GM12878 (cell line): ENCODE results near the gene GRAMD1A. TPM values are rescaled to one million over a fixed set of nuclear protein-coding genes. Genes with fewer than 3 reads are reported as not detected.

Experiments
- ATAC-seq: fragments of 200-7000 bp; cut with Tn5 transposase; 3 replicates; pipeline ENCODE4 v1.9.1; 2020; ENCODE audit warnings: mild to moderate bottlenecking, moderate library complexity
- BruUV-seq: library from RNA; stranded (reverse); fragments of 400-500 nt; replicated peaks from 2 replicates; lab custom pipeline; 2021; lab: Mats Ljungman, UMichigan
- CTCF ChIA-PET: fragments of 300-600 bp; sonication (Branson Sonifier 250); formaldehyde crosslinking; extraction: SDS; loops from one replicate; lab custom pipeline; 2021; ENCODE audit warnings: inconsistent platforms; lab: Yijun Ruan, JAX
- POLR2A ChIA-PET: fragments of 350-600 bp; formaldehyde crosslinking; extraction: SDS; loops from one replicate; lab custom pipeline; 2021; ENCODE audit warnings: inconsistent platforms; lab: Charles Lee
- RAD21 ChIA-PET: fragments of 300-600 bp; sonication (Branson Sonifier 250); formaldehyde crosslinking; loops from one replicate; lab custom pipeline; 2023; ENCODE audit warnings: antibody characterized with exemption; ENCODE audit not compliant: unreplicated experiment; lab: Charles Lee
- SMC1A ChIA-PET: fragments of 300-600 bp; sonication (Branson Sonifier 250); formaldehyde crosslinking; loops from one replicate; lab custom pipeline; 2023; ENCODE audit not compliant: unreplicated experiment, uncharacterized antibody; lab: Charles Lee
- DNase-seq: peaks from one replicate; pipeline ENCODE4 v3.0.0-alpha.2; 2011; ENCODE audit warnings: low read depth, low spot score
- FAIRE-seq: peaks from 3 replicates; lab custom pipeline; 2011; peaks lifted over from hg19 to GRCh38; lab: Jason Lieb, UNC
- H2AFZ ChIP-seq: 2 replicates; pipeline ENCODE4 v1.6.0; 2011; ENCODE audit warnings: low read depth, low read length, control low read depth; ENCODE audit not compliant: control insufficient read depth
- H3K27ac ChIP-seq: 2 replicates; pipeline ENCODE4 v1.5.1; 2011; ENCODE audit warnings: control low read depth; ENCODE audit not compliant: control insufficient read depth, insufficient read depth
- H3K27me3 ChIP-seq, 2 experiments: replicated peaks in 1 of 2; 2 replicates each; pipeline versions ENCODE4 v1.6.0 to v1.6.1; 2011; ENCODE audit warnings: low read length in 1 of 2; ENCODE audit not compliant: control insufficient read depth in 2 of 2, insufficient read depth in 2 of 2
- H3K36me3 ChIP-seq, 2 experiments: 2 replicates each; pipeline ENCODE4 v1.5.1; 2011; ENCODE audit warnings: low read length in 1 of 2; ENCODE audit not compliant: control insufficient read depth in 2 of 2, insufficient read depth in 2 of 2
- H3K4me1 ChIP-seq: 2 replicates; pipeline ENCODE4 v1.6.1; 2011; ENCODE audit warnings: mild to moderate bottlenecking, low read length, moderate library complexity, mixed read lengths; ENCODE audit not compliant: control insufficient read depth, insufficient read depth
- H3K4me2 ChIP-seq: 2 replicates; pipeline ENCODE4 v1.6.0; 2011; ENCODE audit warnings: control low read depth; ENCODE audit not compliant: control insufficient read depth, insufficient read depth
- H3K4me3 ChIP-seq: fragments of 200-600 bp; sonication (generic); 2 replicates; pipeline ENCODE4 v1.5.1; 2016
- H3K79me2 ChIP-seq: 2 replicates; pipeline ENCODE4 v1.6.0; 2011; ENCODE audit warnings: low read length; ENCODE audit not compliant: control insufficient read depth, insufficient read depth
- H3K9ac ChIP-seq: 2 replicates; pipeline ENCODE4 v1.8.0; 2011; ENCODE audit warnings: low read length, control low read depth, mixed read lengths; ENCODE audit not compliant: control insufficient read depth, insufficient read depth
- H3K9me3 ChIP-seq: replicated peaks from 3 replicates; pipeline ENCODE4 v1.5.1; 2011; ENCODE audit warnings: mild to moderate bottlenecking, low read length; ENCODE audit not compliant: control insufficient read depth, insufficient read depth
- H4K20me1 ChIP-seq: 2 replicates; pipeline ENCODE4 v1.6.0; 2011; ENCODE audit not compliant: control insufficient read depth, insufficient read depth
- CTCF ChIP-seq, 3 experiments: IDR thresholded peaks in 2 of 3; conservative IDR thresholded peaks in 1 of 3; 2 replicates each; pipeline ENCODE4 v1.5.1; 2011; ENCODE audit warnings: low read depth in 3 of 3, low read length in 3 of 3, mild to moderate bottlenecking in 3 of 3, control low read depth in 2 of 3, moderate library complexity in 2 of 3, inconsistent platforms in 1 of 3, mixed read lengths in 1 of 3; ENCODE audit not compliant: control insufficient read depth in 2 of 3, insufficient read depth in 1 of 3; ENCODE audit errors: extremely low read depth in 1 of 3
- DPF2 ChIP-seq: fragments of 450-650 bp; IDR thresholded peaks from 2 replicates; pipeline ENCODE4 v1.6.1; 2017; ENCODE audit warnings: mild to moderate bottlenecking
- NR2C1 ChIP-seq: fragments of 450-650 bp; IDR thresholded peaks from 2 replicates; pipeline ENCODE4 v1.6.1; 2017; ENCODE audit warnings: antibody characterized with exemption, mild to moderate bottlenecking, moderate library complexity
- SIX5 ChIP-seq: IDR thresholded peaks from 2 replicates; pipeline ENCODE4 v1.6.1; 2011; ENCODE audit warnings: mild to moderate bottlenecking, low read depth, low read length, moderate library complexity; ENCODE audit not compliant: severe bottlenecking
- TARDBP ChIP-seq: IDR thresholded peaks from 2 replicates; pipeline ENCODE4 v1.6.1; 2016; ENCODE audit warnings: borderline replicate concordance
- TCF12 ChIP-seq: IDR thresholded peaks from 2 replicates; pipeline ENCODE4 v1.6.1; 2011; ENCODE audit warnings: low read depth, mild to moderate bottlenecking, low read length
- TCF3 ChIP-seq: IDR thresholded peaks from 2 replicates; pipeline ENCODE4 v1.6.1; 2012; ENCODE audit warnings: low read depth, mild to moderate bottlenecking, low read length, borderline replicate concordance; ENCODE audit not compliant: insufficient read depth
- USF1 ChIP-seq: IDR thresholded peaks from 2 replicates; pipeline ENCODE4 v1.6.1; 2011; ENCODE audit warnings: borderline replicate concordance, low read depth, mild to moderate bottlenecking, moderate library complexity, mixed read lengths, low read length; ENCODE audit not compliant: insufficient read depth; ENCODE audit errors: extremely low read length
- ZBTB11 ChIP-seq: fragments of 450-650 bp; formaldehyde crosslinking; IDR thresholded peaks from 2 replicates; pipeline ENCODE4 v1.5.0; 2022; ENCODE audit warnings: mild to moderate bottlenecking, missing genetic modification characterization
- ZNF384 ChIP-seq: IDR thresholded peaks from 2 replicates; pipeline ENCODE4 v1.6.1; 2012; ENCODE audit warnings: low read depth, mild to moderate bottlenecking, low read length, improper control_type of control experiment, borderline replicate concordance
- ZSCAN29 ChIP-seq: fragments of 450-650 bp; IDR thresholded peaks from 2 replicates; pipeline ENCODE4 v1.6.1; 2017; ENCODE audit warnings: mild to moderate bottlenecking, moderate library complexity
- WGBS: methylation state at CpG from one replicate; pipeline ENCODE4 v1.1.6; 2016; ENCODE audit warnings: low lambda C conversion rate; ENCODE audit not compliant: insufficient replicate concordance, insufficient coverage; ENCODE audit errors: missing lambda C conversion rate; 5-methylcytosine and 5-hydroxymethylcytosine counted together
- in situ Hi-C: fragments of 300-500 bp; cut with MboI; formaldehyde crosslinking; loops from 9 replicates; pipeline ENCODE4 v1.14.3; 2018; ENCODE audit warnings: mixed read lengths
- intact Hi-C: fragments of 100-400 bp; cut with micrococcal nuclease; formaldehyde crosslinking; loops from one replicate; pipeline ENCODE4 v1.14.2; 2022; ENCODE audit not compliant: unreplicated experiment
- polyA plus RNA-seq, 11 experiments: library from polyadenylated mRNA; depleted of rRNA in 4 of 11; unstranded in 6 of 11; stranded (reverse) in 5 of 11; fragments of >200 nt; fragmentation: Nextera tagmentation in 4 of 11; fragmentation: Illumina TruSeq in 1 of 11; extraction: Ambion mirVana in 4 of 11; extraction: Trizol in 1 of 11; gene quantifications; 1 replicate in 1 of 11; 2 replicates in 10 of 11; pipeline versions ENCODE4 v1.2.1 to v1.2.3, GENCODE V29; 2011 to 2016; ENCODE audit warnings: inconsistent platforms in 2 of 11, missing spikeins in 2 of 11, low read depth in 1 of 11
- total RNA-seq, 4 experiments: library from RNA; depleted of rRNA in 3 of 4; stranded (reverse); fragments of >200 nt in 3 of 4; fragmentation: Illumina TruSeq in 1 of 4; extraction: Trizol in 1 of 4; gene quantifications; 2 replicates each; pipeline versions ENCODE4 v1.2.1 to v1.2.3, GENCODE V29; 2013 to 2021
- TF ChIP-seq, protein P1 (sequence below): fragments of 450-650 bp; IDR thresholded peaks from 2 replicates; pipeline ENCODE4 v1.6.1; 2018; ENCODE audit warnings: mild to moderate bottlenecking, low read depth, moderate library complexity; ENCODE audit not compliant: partially characterized antibody
- TF ChIP-seq, protein P2 (sequence below): IDR thresholded peaks from 2 replicates; pipeline ENCODE4 v1.6.1; 2012; ENCODE audit warnings: low read depth, low read length, improper control_type of control experiment

The GRAMD1A gene
- total and polyA plus RNA-seq, 10 of the 15 experiments (the other 5 are each of a cell fraction or from before 2014, with no cell fraction given): 0.79 to 73.6 (median 35.3) TPM

DNA sequence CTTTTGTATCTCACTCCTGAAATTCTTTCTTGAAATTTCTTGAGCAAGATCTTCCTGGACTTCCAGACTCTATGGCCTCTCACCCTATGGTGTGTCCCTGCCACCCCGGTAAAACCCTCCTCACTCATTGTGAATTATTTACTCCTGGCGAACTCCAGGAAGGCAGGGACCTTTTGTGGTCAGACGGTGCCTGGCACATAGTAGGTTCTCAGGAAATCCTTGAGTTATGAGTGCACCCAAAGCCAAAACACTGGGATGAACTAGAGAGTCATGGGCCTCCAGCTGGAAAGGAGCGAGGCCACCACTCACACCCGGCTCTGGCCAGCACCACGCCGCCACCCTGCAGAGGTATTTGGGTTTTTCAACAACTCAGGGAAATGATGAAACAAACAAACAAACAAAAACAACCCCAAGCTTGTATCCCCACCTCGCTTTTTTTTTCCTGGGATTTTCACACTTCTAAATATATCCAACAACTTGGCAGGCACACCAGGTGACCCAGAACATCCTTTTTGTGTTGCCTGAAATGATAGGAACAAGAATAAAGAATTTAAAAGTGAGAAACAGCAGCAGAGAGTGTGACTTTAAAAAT is 52.6 kb downstream of the GRAMD1A start:
- no TSS peak for BruUV-seq
- Histone ChIP-seq H3K9ac (no peak overlapping the region), H3K4me2 (no peak overlapping the region), H2AFZ (no peak overlapping the region), H3K4me1 (no peaks in the 10 kb centered on the region), H3K27ac (no peak overlapping the region), H3K4me3 (no peak overlapping the region), H4K20me1 (no peaks in the 10 kb centered on the region), H3K79me2 (no peaks in the 10 kb centered on the region), H3K27me3 (no peaks in the 10 kb centered on the region; a peak in 1 of 4 replicates), H3K9me3 (no peaks in the 10 kb centered on the region), H3K36me3 (no peaks in the 10 kb centered on the region)
- ChIA-PET POLR2A (no interaction called here), RAD21 (no interaction called here), CTCF (interaction anchor here (1.1 to 8.2 kb wide), 2 partner anchors 8 to 14 kb away, joined by 3 to 56 read pairs; no protein-coding TSS in a partner anchor), SMC1A (interaction anchor here (1.0 kb wide), 1 partner anchor 9 kb away, joined by 3 read pairs; no protein-coding TSS in a partner anchor)
- DNase-seq (no peak), FAIRE-seq (no peak), ATAC-seq (no peak)
- intact Hi-C loops: no loop called here
- 59% methylated on average over 8 of the region's 8 CpGs for WGBS
- in situ Hi-C loops: no loop called here
- TF ChIP-seq, protein P1, sequence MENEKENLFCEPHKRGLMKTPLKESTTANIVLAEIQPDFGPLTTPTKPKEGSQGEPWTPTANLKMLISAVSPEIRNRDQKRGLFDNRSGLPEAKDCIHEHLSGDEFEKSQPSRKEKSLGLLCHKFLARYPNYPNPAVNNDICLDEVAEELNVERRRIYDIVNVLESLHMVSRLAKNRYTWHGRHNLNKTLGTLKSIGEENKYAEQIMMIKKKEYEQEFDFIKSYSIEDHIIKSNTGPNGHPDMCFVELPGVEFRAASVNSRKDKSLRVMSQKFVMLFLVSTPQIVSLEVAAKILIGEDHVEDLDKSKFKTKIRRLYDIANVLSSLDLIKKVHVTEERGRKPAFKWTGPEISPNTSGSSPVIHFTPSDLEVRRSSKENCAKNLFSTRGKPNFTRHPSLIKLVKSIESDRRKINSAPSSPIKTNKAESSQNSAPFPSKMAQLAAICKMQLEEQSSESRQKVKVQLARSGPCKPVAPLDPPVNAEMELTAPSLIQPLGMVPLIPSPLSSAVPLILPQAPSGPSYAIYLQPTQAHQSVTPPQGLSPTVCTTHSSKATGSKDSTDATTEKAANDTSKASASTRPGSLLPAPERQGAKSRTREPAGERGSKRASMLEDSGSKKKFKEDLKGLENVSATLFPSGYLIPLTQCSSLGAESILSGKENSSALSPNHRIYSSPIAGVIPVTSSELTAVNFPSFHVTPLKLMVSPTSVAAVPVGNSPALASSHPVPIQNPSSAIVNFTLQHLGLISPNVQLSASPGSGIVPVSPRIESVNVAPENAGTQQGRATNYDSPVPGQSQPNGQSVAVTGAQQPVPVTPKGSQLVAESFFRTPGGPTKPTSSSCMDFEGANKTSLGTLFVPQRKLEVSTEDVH: no peak
- TF ChIP-seq NR2C1 (no peak), ZBTB11 (CRISPR knock-in tag) (no peak), TCF3 (no peak), USF1 (no peak), ZSCAN29 (no peak), DPF2 (no peak), CTCF (IDR thresholded peaks at IDR 0.05 in 2 of 3, conservative IDR thresholded peaks at IDR 0.05 in 1 of 3; ENCODE audit: control insufficient read depth in 2 of 3, extremely low read depth in 1 of 3, insufficient read depth in 1 of 3, low read depth in 3 of 3, low read length in 3 of 3) (no peak), SIX5 (no peak), ZNF384 (no peak), TCF12 (no peak), TARDBP (no peak)
- TF ChIP-seq, protein P2, sequence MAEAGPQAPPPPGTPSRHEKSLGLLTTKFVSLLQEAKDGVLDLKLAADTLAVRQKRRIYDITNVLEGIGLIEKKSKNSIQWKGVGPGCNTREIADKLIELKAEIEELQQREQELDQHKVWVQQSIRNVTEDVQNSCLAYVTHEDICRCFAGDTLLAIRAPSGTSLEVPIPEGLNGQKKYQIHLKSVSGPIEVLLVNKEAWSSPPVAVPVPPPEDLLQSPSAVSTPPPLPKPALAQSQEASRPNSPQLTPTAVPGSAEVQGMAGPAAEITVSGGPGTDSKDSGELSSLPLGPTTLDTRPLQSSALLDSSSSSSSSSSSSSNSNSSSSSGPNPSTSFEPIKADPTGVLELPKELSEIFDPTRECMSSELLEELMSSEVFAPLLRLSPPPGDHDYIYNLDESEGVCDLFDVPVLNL: no peak
